Endothelial cell of umbilical vein (primary cell): Measurements from ENCODE around the gene OTUD7B. TPM values are rescaled to one million over a fixed set of nuclear protein-coding genes. Genes with fewer than 3 reads are reported as not detected.
"Not testable (repeated sequence)": the region's sequence is repeated elsewhere in the genome, so short reads cannot be mapped to it uniquely, and the experiment has no call there.

Experiments
- BruUV-seq: library from RNA; stranded (reverse); fragments of 400-500 nt; replicated peaks from 2 replicates; lab custom pipeline; 2021; lab: Mats Ljungman, UMichigan
- CTCF ChIA-PET: fragments of 300-600, 350-600 bp; sonication (Branson Sonifier 250); formaldehyde crosslinking; loops from one replicate; lab custom pipeline; 2021; ENCODE audit warnings: antibody characterized with exemption, inconsistent platforms; lab: Charles Lee
- POLR2A ChIA-PET: fragments of 300-600, 350-600 bp; sonication (Branson Sonifier 250); formaldehyde crosslinking; loops from one replicate; lab custom pipeline; 2021; ENCODE audit warnings: antibody characterized with exemption, inconsistent platforms; lab: Charles Lee
- DNase-seq: peaks from one replicate; pipeline ENCODE4 v3.0.0-alpha.2; 2011; ENCODE audit warnings: low read depth, low spot score
- FAIRE-seq: peaks from 2 replicates; lab custom pipeline; 2011; peaks lifted over from hg19 to GRCh38; lab: Jason Lieb, UNC
- H2AFZ ChIP-seq: 2 replicates; pipeline ENCODE4 v1.6.0; 2012; ENCODE audit warnings: low read depth, low read length, control low read depth, inconsistent platforms
- H3K27ac ChIP-seq: 2 replicates; pipeline ENCODE4 v1.5.1; 2011; ENCODE audit warnings: low read depth, mild to moderate bottlenecking, control low read depth, low read length, moderate library complexity; ENCODE audit not compliant: insufficient read depth
- H3K27me3 ChIP-seq, 2 experiments: 2 replicates each; pipeline versions ENCODE4 v1.6.0 to v1.6.1; 2011; ENCODE audit warnings: low read length in 2 of 2, mixed read lengths in 1 of 2; ENCODE audit not compliant: control insufficient read depth in 2 of 2, insufficient read depth in 2 of 2
- H3K36me3 ChIP-seq, 2 experiments: 2 replicates in 1 of 2; 3 replicates in 1 of 2; pipeline ENCODE4 v1.5.1; 2011; ENCODE audit warnings: low read length in 2 of 2, mild to moderate bottlenecking in 1 of 2, moderate library complexity in 1 of 2; ENCODE audit not compliant: control insufficient read depth in 2 of 2, insufficient read depth in 2 of 2; ENCODE audit errors: extremely low read depth in 1 of 2
- H3K4me1 ChIP-seq: 3 replicates; pipeline ENCODE4 v1.5.1; 2011; ENCODE audit warnings: mild to moderate bottlenecking, low read length; ENCODE audit not compliant: control insufficient read depth, insufficient read depth; ENCODE audit errors: extremely low read depth
- H3K4me2 ChIP-seq: 2 replicates; pipeline ENCODE4 v1.6.1; 2011; ENCODE audit warnings: low read length, control low read depth, mixed read lengths; ENCODE audit not compliant: insufficient read depth
- H3K4me3 ChIP-seq, 3 experiments: fragments of 200-600 bp in 1 of 3; sonication (generic), shearing (Covaris generic) in 1 of 3; replicated peaks in 1 of 3; 2 replicates each; pipeline ENCODE4 v1.5.1; 2011 to 2016; ENCODE audit warnings: control low read depth in 3 of 3, low read length in 3 of 3, mild to moderate bottlenecking in 2 of 3, inconsistent platforms in 1 of 3, low read depth in 1 of 3, moderate library complexity in 1 of 3; ENCODE audit not compliant: insufficient read depth in 1 of 3
- H3K79me2 ChIP-seq: 2 replicates; pipeline ENCODE4 v1.6.0; 2012; ENCODE audit warnings: low read length, inconsistent platforms; ENCODE audit not compliant: control insufficient read depth, insufficient read depth
- H3K9ac ChIP-seq: replicated peaks from 2 replicates; pipeline ENCODE3; 2011; ENCODE audit warnings: low read length, control low read depth; ENCODE audit not compliant: insufficient read depth; ENCODE audit errors: extremely low read depth
- H3K9me1 ChIP-seq: replicated peaks from 3 replicates; pipeline ENCODE4 v1.6.0; 2011; ENCODE audit warnings: mild to moderate bottlenecking, low read length; ENCODE audit not compliant: control insufficient read depth, insufficient read depth; ENCODE audit errors: extremely low read depth
- H3K9me3 ChIP-seq: replicated peaks from 2 replicates; pipeline ENCODE4 v1.5.1; 2012; ENCODE audit warnings: low read length, inconsistent platforms; ENCODE audit not compliant: control insufficient read depth, insufficient read depth
- H4K20me1 ChIP-seq: replicated peaks from 2 replicates; pipeline ENCODE3; 2011; ENCODE audit warnings: mild to moderate bottlenecking, low read length; ENCODE audit not compliant: control insufficient read depth, insufficient read depth; ENCODE audit errors: extremely low read depth
- EZH2 ChIP-seq: IDR thresholded peaks from 2 replicates; pipeline ENCODE4 v1.6.1; 2012; ENCODE audit warnings: borderline replicate concordance, low read depth, mild to moderate bottlenecking, moderate library complexity, low read length, inconsistent platforms; ENCODE audit not compliant: severe bottlenecking
- GATA2 ChIP-seq: IDR thresholded peaks from 2 replicates; pipeline ENCODE4 v1.7.0; 2011; ENCODE audit warnings: low read depth, mild to moderate bottlenecking, moderate library complexity, mixed read lengths, low read length; ENCODE audit not compliant: insufficient read length, insufficient read depth
- JUN ChIP-seq: IDR thresholded peaks from 2 replicates; pipeline ENCODE4 v1.6.1; 2011; ENCODE audit warnings: borderline replicate concordance, low read depth; ENCODE audit not compliant: insufficient read length, insufficient read depth
- MYC ChIP-seq: IDR thresholded peaks from one replicate; pipeline ENCODE4 v1.6.1; 2011; ENCODE audit warnings: mild to moderate bottlenecking, low read depth, low read length
- POLR2A ChIP-seq: IDR thresholded peaks from 2 replicates; pipeline ENCODE4 v1.6.1; 2012; ENCODE audit warnings: low read depth, mild to moderate bottlenecking, control low read depth, low read length
- dilution Hi-C: fragments of 300-500 bp; cut with MboI; formaldehyde crosslinking; loops from one replicate; pipeline ENCODE4 v1.15.0; 2019; ENCODE audit warnings: low sequenced_read_pairs; ENCODE audit not compliant: extremely low pct_ligation_motif_present
- intact Hi-C: fragments of 100-400 bp; cut with micrococcal nuclease; formaldehyde crosslinking; loops from one replicate; pipeline ENCODE4 v1.10.0; 2022
- polyA plus RNA-seq, 4 experiments: library from polyadenylated mRNA; depleted of rRNA in 3 of 4; stranded (reverse) in 3 of 4; unstranded in 1 of 4; fragments of >200 nt; gene quantifications; 2 replicates each; pipeline versions ENCODE4 v1.2.1 to v1.2.3, GENCODE V29; 2011 to 2012; ENCODE audit warnings: missing spikeins in 1 of 4
- total RNA-seq: library from RNA; stranded (reverse); gene quantifications from 2 replicates; pipeline ENCODE4 v1.2.3, GENCODE V29; 2021
- TF ChIP-seq, protein P1 (sequence below), 2 donors: IDR thresholded peaks; 1 replicate in 1 of 2; 2 replicates in 1 of 2; pipeline ENCODE4 v1.5.1; 2011; ENCODE audit warnings: low read length in 2 of 2, mild to moderate bottlenecking in 2 of 2, moderate library complexity in 2 of 2, control low read depth in 1 of 2, inconsistent platforms in 1 of 2, low read depth in 1 of 2; ENCODE audit not compliant: insufficient read depth in 1 of 2; ENCODE audit errors: extremely low read depth in 1 of 2
- TF ChIP-seq, protein P2 (sequence below): IDR thresholded peaks from 2 replicates; pipeline ENCODE4 v1.6.1; 2011; ENCODE audit not compliant: insufficient read depth, insufficient read length

OTUD7B gene
- total and polyA plus RNA-seq, 2 donors (not counting 3 experiments of a cell fraction or from before 2014, with no cell fraction given), result 4.3 to 22.8 TPM

DNA sequence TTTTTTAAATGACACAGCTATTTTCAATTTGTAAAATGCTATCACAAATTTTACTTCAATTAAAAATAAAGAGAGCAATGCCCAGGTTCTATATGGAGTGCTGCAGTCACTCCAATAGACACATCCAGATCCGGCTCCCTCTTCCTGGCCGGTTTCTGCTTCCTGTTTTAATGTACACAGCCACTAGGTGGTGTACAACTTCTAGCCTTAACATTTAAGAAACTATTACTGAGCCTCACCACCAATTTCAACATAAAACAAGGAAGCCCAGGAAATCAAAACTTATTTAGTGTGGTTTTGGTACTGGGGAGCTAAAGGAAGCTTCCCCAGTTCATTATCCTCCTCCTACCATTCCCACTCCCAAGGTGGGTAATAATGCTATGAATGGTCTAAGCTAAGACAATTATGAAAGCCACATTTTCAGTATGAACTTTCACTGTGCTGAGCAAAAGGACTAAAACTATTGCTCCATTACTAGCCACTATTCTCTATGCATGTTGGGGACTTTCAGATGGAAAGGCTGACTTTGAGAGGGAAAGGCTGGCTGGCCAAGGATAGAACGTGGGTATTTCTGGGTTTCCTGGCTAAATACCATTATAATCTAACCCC lies 48.4 kb downstream of the OTUD7B start:
- TF ChIP-seq GATA2, result no peak
- no peak for TF ChIP-seq POLR2A
- TF ChIP-seq, protein P1, sequence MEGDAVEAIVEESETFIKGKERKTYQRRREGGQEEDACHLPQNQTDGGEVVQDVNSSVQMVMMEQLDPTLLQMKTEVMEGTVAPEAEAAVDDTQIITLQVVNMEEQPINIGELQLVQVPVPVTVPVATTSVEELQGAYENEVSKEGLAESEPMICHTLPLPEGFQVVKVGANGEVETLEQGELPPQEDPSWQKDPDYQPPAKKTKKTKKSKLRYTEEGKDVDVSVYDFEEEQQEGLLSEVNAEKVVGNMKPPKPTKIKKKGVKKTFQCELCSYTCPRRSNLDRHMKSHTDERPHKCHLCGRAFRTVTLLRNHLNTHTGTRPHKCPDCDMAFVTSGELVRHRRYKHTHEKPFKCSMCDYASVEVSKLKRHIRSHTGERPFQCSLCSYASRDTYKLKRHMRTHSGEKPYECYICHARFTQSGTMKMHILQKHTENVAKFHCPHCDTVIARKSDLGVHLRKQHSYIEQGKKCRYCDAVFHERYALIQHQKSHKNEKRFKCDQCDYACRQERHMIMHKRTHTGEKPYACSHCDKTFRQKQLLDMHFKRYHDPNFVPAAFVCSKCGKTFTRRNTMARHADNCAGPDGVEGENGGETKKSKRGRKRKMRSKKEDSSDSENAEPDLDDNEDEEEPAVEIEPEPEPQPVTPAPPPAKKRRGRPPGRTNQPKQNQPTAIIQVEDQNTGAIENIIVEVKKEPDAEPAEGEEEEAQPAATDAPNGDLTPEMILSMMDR (IDR thresholded peaks at IDR 0.05; ENCODE audit: extremely low read depth in 1 of 2, insufficient read depth in 1 of 2, low read depth in 1 of 2, low read length in 2 of 2), result peak; percentile 48 to 53
- no peak for TF ChIP-seq JUN
- TF ChIP-seq, protein P2, sequence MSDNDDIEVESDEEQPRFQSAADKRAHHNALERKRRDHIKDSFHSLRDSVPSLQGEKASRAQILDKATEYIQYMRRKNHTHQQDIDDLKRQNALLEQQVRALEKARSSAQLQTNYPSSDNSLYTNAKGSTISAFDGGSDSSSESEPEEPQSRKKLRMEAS, result no peak
- TF ChIP-seq EZH2, result no peak
- no peak for TF ChIP-seq MYC
- DNase-seq (peak; percentile 81), FAIRE-seq (peak; percentile 87)
- ChIA-PET CTCF (interaction anchor here (0.6 to 3.2 kb wide), 26 partner anchors 10 to 248 kb away, joined by 3 to 77 read pairs (median 4); partner anchors contain the start of genes OTUD7B and VPS45), POLR2A (interaction anchor here (0.9 kb wide), 1 partner anchor 13 kb away, joined by 3 read pairs; no protein-coding TSS in a partner anchor)
- Histone ChIP-seq H3K27me3 (no peaks in the 10 kb centered on the region), H3K9me1 (no peaks in the 10 kb centered on the region), H3K36me3 (peaks cover 11 to 18% of the 10 kb centered on the region in 2 experiments), H3K4me1 (no peaks in the 10 kb centered on the region), H3K9ac (no peak overlapping the region), H3K4me2 (no peak overlapping the region), H3K27ac (no peak overlapping the region), H4K20me1 (no peaks in the 10 kb centered on the region), H3K9me3 (no peaks in the 10 kb centered on the region), H3K79me2 (no peaks in the 10 kb centered on the region), H3K4me3 (no peak overlapping the region), H2AFZ (no peak overlapping the region)
- dilution Hi-C loops (no loop called here), intact Hi-C loops (loop anchor here (1.0 to 5.0 kb wide), 6 partner anchors 45 to 225 kb away; partner anchors contain the start of gene VPS45)
- no TSS peak for BruUV-seq

DNA sequence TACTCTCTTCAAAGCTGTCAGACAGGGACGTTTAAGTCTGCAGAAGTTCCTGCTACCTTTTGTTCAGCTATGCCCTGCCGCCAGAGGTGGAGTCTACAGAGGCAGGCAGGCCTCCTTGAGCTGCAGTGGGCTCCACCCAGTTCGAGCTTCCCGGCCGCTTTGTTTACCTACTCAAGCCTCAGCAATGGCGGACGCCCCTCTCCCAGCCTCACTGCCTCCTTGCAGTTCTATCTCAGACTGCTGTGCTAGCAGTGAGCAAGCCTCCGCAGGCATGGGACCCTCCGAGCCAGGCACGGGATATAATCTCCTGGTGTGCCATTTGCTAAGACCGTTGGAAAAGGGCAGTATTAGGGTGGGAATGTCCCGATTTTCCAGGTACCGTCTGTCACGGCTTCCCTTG lies 53.0 kb downstream of the OTUD7B start:
- H4K20me1 ChIP-seq, H3K27ac ChIP-seq, H3K4me1 ChIP-seq, H3K4me3 ChIP-seq, H3K9ac ChIP-seq, H2AFZ ChIP-seq, CTCF ChIA-PET, DNase-seq, POLR2A ChIA-PET, H3K9me1 ChIP-seq, FAIRE-seq, intact Hi-C loops, H3K36me3 ChIP-seq, H3K27me3 ChIP-seq, H3K79me2 ChIP-seq, H3K9me3 ChIP-seq, H3K4me2 ChIP-seq, BruUV-seq, dilution Hi-C loops: not testable (repeated sequence)
